AG04450 (cell line): ENCODE measurements around the gene FXN. TPM values are rescaled to one million over a fixed set of nuclear protein-coding genes. Genes with fewer than 3 reads are reported as not detected.

Source experiments
- CTCF ChIA-PET: fragments of 300-600, 350-600 bp; formaldehyde crosslinking; extraction: SDS; loops from one replicate; lab custom pipeline; 2022; ENCODE audit warnings: antibody characterized with exemption, inconsistent platforms; lab: Charles Lee
- POLR2A ChIA-PET: fragments of 350-600 bp; formaldehyde crosslinking; extraction: SDS; loops from one replicate; lab custom pipeline; 2021; ENCODE audit warnings: antibody characterized with exemption, inconsistent platforms; lab: Yijun Ruan, JAX
- DNase-seq: peaks from one replicate; pipeline ENCODE4 v3.0.0-alpha.2; 2011; ENCODE audit warnings: low read depth, low spot score
- H3K27ac ChIP-seq: one replicate; pipeline ENCODE4 v1.5.1; 2012; ENCODE audit warnings: low read depth, low read length, control low read depth
- H3K27me3 ChIP-seq: one replicate; pipeline ENCODE4 v1.6.0; 2012; ENCODE audit warnings: low read length; ENCODE audit not compliant: control insufficient read depth, insufficient read depth
- H3K4me3 ChIP-seq: 2 replicates; pipeline ENCODE4 v1.5.1; 2011; ENCODE audit warnings: mild to moderate bottlenecking, low read depth, low read length, control low read depth
- H3K9me3 ChIP-seq: 2 replicates; pipeline ENCODE4 v1.5.1; 2012; ENCODE audit warnings: low read length; ENCODE audit not compliant: control insufficient read depth, insufficient read depth
- polyA plus RNA-seq: library from polyadenylated mRNA; depleted of rRNA; stranded (reverse); fragments of >200 nt; gene quantifications from 2 replicates; pipeline ENCODE4 v1.2.3, GENCODE V29; 2011
- TF ChIP-seq, protein P1 (sequence below): IDR thresholded peaks from 2 replicates; pipeline ENCODE4 v1.5.1; 2011; ENCODE audit warnings: low read depth, low read length, control low read depth, inconsistent platforms

Gene FXN
- polyA plus RNA-seq, 1 experiment = 18.0 TPM

DNA sequence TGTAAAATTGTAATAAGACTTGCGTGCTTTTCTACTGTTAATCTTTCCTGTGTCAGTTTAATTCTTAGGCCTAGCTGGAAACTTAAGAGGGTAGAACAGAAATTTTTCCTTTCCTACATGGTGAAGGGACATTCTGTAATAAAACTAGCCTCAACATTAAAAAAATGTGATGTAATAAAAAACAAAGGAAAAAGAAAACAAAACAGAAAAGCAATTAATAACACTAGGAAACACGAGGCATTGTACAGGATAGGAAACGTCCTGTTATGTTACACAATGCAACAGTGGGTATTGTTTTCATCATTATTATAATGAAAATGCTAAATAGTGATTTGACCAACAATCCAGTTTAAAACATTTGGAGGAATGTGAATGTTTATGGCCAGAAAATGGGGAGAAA, 47.8 kb downstream of the FXN start:
- H3K9me3 ChIP-seq = no peaks in the 10 kb centered on the region
- no peak overlapping the region for H3K27ac ChIP-seq
- H3K4me3 ChIP-seq = no peak overlapping the region
- no peak for DNase-seq
- CTCF ChIA-PET = interaction anchor here (1.6 kb wide), 1 partner anchor 110 kb away, joined by 5 read pairs; no protein-coding TSS in a partner anchor
- POLR2A ChIA-PET = no interaction called here
- no peaks in the 10 kb centered on the region for H3K27me3 ChIP-seq
- TF ChIP-seq, protein P1, sequence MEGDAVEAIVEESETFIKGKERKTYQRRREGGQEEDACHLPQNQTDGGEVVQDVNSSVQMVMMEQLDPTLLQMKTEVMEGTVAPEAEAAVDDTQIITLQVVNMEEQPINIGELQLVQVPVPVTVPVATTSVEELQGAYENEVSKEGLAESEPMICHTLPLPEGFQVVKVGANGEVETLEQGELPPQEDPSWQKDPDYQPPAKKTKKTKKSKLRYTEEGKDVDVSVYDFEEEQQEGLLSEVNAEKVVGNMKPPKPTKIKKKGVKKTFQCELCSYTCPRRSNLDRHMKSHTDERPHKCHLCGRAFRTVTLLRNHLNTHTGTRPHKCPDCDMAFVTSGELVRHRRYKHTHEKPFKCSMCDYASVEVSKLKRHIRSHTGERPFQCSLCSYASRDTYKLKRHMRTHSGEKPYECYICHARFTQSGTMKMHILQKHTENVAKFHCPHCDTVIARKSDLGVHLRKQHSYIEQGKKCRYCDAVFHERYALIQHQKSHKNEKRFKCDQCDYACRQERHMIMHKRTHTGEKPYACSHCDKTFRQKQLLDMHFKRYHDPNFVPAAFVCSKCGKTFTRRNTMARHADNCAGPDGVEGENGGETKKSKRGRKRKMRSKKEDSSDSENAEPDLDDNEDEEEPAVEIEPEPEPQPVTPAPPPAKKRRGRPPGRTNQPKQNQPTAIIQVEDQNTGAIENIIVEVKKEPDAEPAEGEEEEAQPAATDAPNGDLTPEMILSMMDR = no peak

DNA sequence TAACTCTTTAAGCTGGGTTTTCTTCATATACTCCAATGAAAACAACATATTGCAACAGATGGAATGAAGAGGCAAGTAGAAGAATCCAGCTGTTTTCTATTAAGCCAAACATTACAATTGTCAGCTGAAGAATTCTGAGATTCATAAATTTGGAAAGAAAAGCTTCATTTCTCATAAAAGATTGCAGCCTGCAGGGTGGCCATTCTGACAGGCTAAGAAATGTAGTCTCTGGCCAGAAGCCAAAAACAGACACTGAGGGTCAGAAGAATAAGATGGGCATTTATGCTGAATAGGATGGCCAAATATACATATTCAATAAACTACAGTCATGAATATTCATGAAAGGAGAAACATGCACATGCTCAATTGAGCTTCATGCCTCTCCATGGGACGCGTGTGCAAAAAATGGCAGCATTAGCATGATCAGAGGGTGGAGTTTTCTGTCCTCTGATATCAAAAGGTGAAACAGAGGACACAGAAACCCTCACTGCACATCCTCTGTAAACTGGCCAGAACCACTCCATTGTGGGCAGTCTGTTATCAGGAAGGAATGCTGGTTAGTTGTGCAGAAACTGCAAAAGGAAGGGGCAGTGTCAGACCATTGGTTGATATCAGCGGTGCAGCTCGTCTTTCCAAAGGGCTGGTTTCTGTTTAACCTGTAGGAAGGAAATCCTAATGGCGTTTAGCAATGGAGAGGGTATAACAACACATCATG, 50.2 kb downstream of the FXN start:
- TF ChIP-seq, protein P1 = no peak
- no peak for DNase-seq
- no peaks in the 10 kb centered on the region for H3K27me3 ChIP-seq
- CTCF ChIA-PET = interaction anchor here (0.7 to 1.7 kb wide), 4 partner anchors 50 to 161 kb away, joined by 3 to 9 read pairs (median 4); partner anchors contain the start of gene FXN
- POLR2A ChIA-PET = interaction anchor here (0.6 to 1.2 kb wide), 4 partner anchors 35 to 298 kb away, joined by 3 to 4 read pairs (median 4); no protein-coding TSS in a partner anchor
- no peaks in the 10 kb centered on the region for H3K9me3 ChIP-seq
- H3K4me3 ChIP-seq = no peak overlapping the region
- peak overlapping the region; percentile 31 for H3K27ac ChIP-seq

DNA sequence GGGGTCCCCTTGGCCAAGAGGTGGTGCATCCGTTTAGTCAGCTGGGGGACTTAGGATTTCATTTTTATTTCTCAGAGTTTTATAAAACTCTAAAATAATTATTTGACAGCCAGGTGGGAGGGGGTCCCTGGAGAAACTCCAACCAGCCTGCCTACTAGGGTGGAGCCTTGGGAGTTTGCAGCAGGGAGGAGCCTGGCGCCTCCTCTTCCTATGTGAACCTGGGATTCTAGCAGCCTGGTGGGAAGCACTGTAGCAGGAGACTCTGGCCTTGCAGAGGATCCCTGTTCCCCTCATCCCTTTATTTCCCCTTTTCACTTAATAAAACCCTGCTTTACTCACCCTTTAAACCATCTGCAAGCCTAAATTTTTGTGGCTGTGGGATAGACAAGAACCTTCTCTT, 50.8 kb downstream of the FXN start:
- Histone ChIP-seq H3K4me3 (no peak overlapping the region), H3K27ac (peak overlapping the region; percentile 31), H3K9me3 (no peaks in the 10 kb centered on the region), H3K27me3 (no peaks in the 10 kb centered on the region)
- CTCF ChIA-PET = interaction anchor here (1.4 kb wide), 1 partner anchor 107 kb away, joined by 9 read pairs; no protein-coding TSS in a partner anchor
- DNase-seq = no peak
- POLR2A ChIA-PET = no interaction called here
- TF ChIP-seq, protein P1 = no peak

DNA sequence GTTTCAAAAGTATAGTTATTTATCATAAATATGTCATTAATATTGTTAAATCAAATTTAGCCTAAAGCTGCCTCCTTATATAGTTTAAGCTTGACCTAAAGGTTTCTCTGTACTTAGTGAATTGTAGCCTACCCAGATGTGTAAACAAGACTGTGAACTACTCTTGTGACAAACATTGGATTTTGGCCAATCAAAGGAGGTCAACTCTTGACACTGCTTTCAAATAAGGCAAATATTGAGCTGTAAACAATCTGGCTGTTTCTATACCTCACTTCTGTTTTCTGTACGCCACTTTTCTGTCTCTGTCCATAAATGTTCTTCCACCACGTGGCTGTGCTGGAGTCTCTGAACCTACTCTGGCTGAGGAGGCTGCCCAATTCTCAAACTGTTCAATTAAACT, 51.2 kb downstream of the FXN start:
- ChIA-PET CTCF (interaction anchor here (0.9 to 1.1 kb wide), 2 partner anchors 33 to 107 kb away, joined by 5 read pairs; no protein-coding TSS in a partner anchor), POLR2A (no interaction called here)
- no peak overlapping the region for H3K27ac ChIP-seq

DNA sequence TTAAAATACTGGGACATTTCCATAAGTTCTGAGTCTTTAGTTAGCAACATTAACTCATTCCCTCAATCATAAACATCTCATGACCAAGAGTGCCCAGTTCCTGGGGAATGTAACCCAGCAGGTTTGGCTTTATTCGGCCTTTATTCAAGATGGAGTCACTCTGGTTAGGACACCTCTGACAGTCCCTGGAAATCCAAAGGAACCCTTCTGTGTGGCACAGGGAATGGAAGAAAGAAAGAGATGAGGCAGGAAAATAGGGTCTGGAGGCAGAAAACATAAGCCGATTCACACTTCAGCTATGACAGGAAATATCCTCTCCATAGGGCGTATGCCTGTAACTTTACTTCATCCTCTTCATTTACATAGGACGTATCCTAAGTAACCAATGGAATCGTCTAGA, 53.5 kb downstream of the FXN start:
- ChIA-PET POLR2A (no interaction called here), CTCF (interaction anchor here (0.9 to 1.1 kb wide), 2 partner anchors 35 to 54 kb away, joined by 3 read pairs; partner anchors contain the start of gene FXN)
- H3K27ac ChIP-seq = no peak overlapping the region
- no peaks in the 10 kb centered on the region for H3K9me3 ChIP-seq
- TF ChIP-seq, protein P1 = no peak
- H3K27me3 ChIP-seq = no peaks in the 10 kb centered on the region
- no peak for DNase-seq
- H3K4me3 ChIP-seq = no peak overlapping the region

More for the DNA sequence above, 51.2 kb downstream of the FXN start:
- H3K9me3 ChIP-seq = no peaks in the 10 kb centered on the region
- TF ChIP-seq, protein P1 = no peak
- H3K4me3 ChIP-seq = no peak overlapping the region
- H3K27me3 ChIP-seq = no peaks in the 10 kb centered on the region
- no peak for DNase-seq
